Mesenchymal stem cell (in vitro differentiated cells and primary cell): ENCODE measurements around the gene MRPL38.

ENCODE experiments used
- DNase-seq: peaks from one replicate; pipeline ENCODE4 v3.0.0-alpha.2; 2013
- H2AFZ ChIP-seq: one replicate; pipeline ENCODE4 v1.6.1; 2013; ENCODE audit warnings: low read depth, mild to moderate bottlenecking, control low read depth, inconsistent platforms, low read length, moderate library complexity
- H2AK5ac ChIP-seq: 2 replicates; pipeline ENCODE4 v1.6.1; 2013; ENCODE audit warnings: low read length, moderate library complexity, mild to moderate bottlenecking, inconsistent platforms; ENCODE audit not compliant: severe bottlenecking
- H2BK120ac ChIP-seq: one replicate; pipeline ENCODE4 v1.6.1; 2013; ENCODE audit warnings: low read depth, mild to moderate bottlenecking, inconsistent platforms, low read length, moderate library complexity
- H2BK12ac ChIP-seq, 2 experiments: one replicate each; pipeline ENCODE4 v1.6.1; 2013; ENCODE audit warnings: inconsistent platforms in 2 of 2, low read length in 2 of 2, mild to moderate bottlenecking in 2 of 2, moderate library complexity in 2 of 2, control low read depth in 1 of 2
- H2BK15ac ChIP-seq: one replicate; pipeline ENCODE4 v1.6.1; 2013; ENCODE audit warnings: mild to moderate bottlenecking, low read depth, inconsistent platforms; ENCODE audit not compliant: poor library complexity, severe bottlenecking
- H2BK5ac ChIP-seq: 2 replicates; pipeline ENCODE4 v1.6.1; 2013; ENCODE audit warnings: low read depth, mild to moderate bottlenecking, low read length, control low read depth, inconsistent platforms; ENCODE audit not compliant: poor library complexity, severe bottlenecking
- H3K14ac ChIP-seq, 2 experiments: one replicate each; pipeline ENCODE4 v1.6.1; 2013; ENCODE audit warnings: inconsistent platforms in 2 of 2, low read length in 2 of 2, control low read depth in 1 of 2, mild to moderate bottlenecking in 1 of 2, moderate library complexity in 1 of 2
- H3K18ac ChIP-seq, 2 experiments: one replicate each; pipeline ENCODE4 v1.6.1; 2013; ENCODE audit warnings: inconsistent platforms in 2 of 2, low read length in 2 of 2, control low read depth in 1 of 2, low read depth in 1 of 2, mild to moderate bottlenecking in 1 of 2
- H3K23ac ChIP-seq, 2 experiments: one replicate each; pipeline ENCODE4 v1.6.1; 2013; ENCODE audit warnings: inconsistent platforms in 2 of 2, low read length in 2 of 2, mild to moderate bottlenecking in 2 of 2, moderate library complexity in 2 of 2, control low read depth in 1 of 2
- H3K27ac ChIP-seq: 2 replicates; pipeline ENCODE4 v1.5.1; 2013; ENCODE audit warnings: mild to moderate bottlenecking, moderate library complexity, low read length, control low read depth, inconsistent platforms; ENCODE audit not compliant: poor library complexity, severe bottlenecking
- H3K27me3 ChIP-seq, 2 experiments: 2 replicates each; pipeline versions ENCODE4 v1.6.1 to v1.7.0; 2013; ENCODE audit warnings: low read length in 2 of 2, mild to moderate bottlenecking in 2 of 2, moderate library complexity in 2 of 2, control low read depth in 1 of 2, inconsistent platforms in 1 of 2; ENCODE audit not compliant: control insufficient read depth in 1 of 2, insufficient read depth in 1 of 2
- H3K36me3 ChIP-seq, 2 experiments: 2 replicates each; pipeline versions ENCODE4 v1.6.1 to v1.7.0; 2013; ENCODE audit warnings: low read length in 2 of 2, control low read depth in 1 of 2, inconsistent platforms in 1 of 2, low read depth in 1 of 2, mild to moderate bottlenecking in 1 of 2; ENCODE audit not compliant: insufficient read depth in 2 of 2, control insufficient read depth in 1 of 2
- H3K4ac ChIP-seq, 2 experiments: one replicate each; pipeline ENCODE4 v1.6.1; 2013; ENCODE audit warnings: inconsistent platforms in 2 of 2, low read length in 2 of 2, mild to moderate bottlenecking in 2 of 2, moderate library complexity in 2 of 2, control low read depth in 1 of 2, low read depth in 1 of 2
- H3K4me1 ChIP-seq: 2 replicates; pipeline ENCODE4 v1.6.1; 2013; ENCODE audit warnings: low read depth, low read length, control low read depth; ENCODE audit not compliant: control insufficient read depth, insufficient read depth
- H3K4me2 ChIP-seq: 2 replicates; pipeline ENCODE4 v1.6.1; 2013; ENCODE audit warnings: low read length, mild to moderate bottlenecking, inconsistent platforms; ENCODE audit not compliant: poor library complexity, severe bottlenecking
- H3K4me3 ChIP-seq, 2 experiments: 2 replicates each; pipeline versions ENCODE4 v1.5.1 to v1.7.0; 2013; ENCODE audit warnings: low read length in 2 of 2, mild to moderate bottlenecking in 2 of 2, control low read depth in 1 of 2, low read depth in 1 of 2; ENCODE audit not compliant: insufficient read depth in 1 of 2
- H3K79me1 ChIP-seq: replicated peaks from 2 replicates; pipeline ENCODE4 v1.6.1; 2013; ENCODE audit warnings: mild to moderate bottlenecking, control low read depth, low read length, inconsistent platforms; ENCODE audit not compliant: poor library complexity, severe bottlenecking
- H3K9ac ChIP-seq: 2 replicates; pipeline ENCODE4 v1.7.0; 2013; ENCODE audit warnings: mild to moderate bottlenecking, low read length, moderate library complexity
- H3K9me3 ChIP-seq: 2 replicates; pipeline ENCODE4 v1.7.0; 2013; ENCODE audit warnings: mild to moderate bottlenecking, low read length; ENCODE audit not compliant: control insufficient read depth
- H4K8ac ChIP-seq: one replicate; pipeline ENCODE4 v1.6.1; 2013; ENCODE audit warnings: inconsistent platforms, mild to moderate bottlenecking, low read length, moderate library complexity
- H4K91ac ChIP-seq: one replicate; pipeline ENCODE4 v1.6.1; 2013; ENCODE audit warnings: mild to moderate bottlenecking, low read length, inconsistent platforms
- WGBS: methylation state at CpG from one replicate; pipeline ENCODE4 v1.1.7; 2013; ENCODE audit warnings: mixed read lengths; 5-methylcytosine and 5-hydroxymethylcytosine counted together

MRPL38 gene

GRCh38 chr17:75892556-75893224 lies 12.0 kb downstream of the MRPL38 start:
- H3K9ac ChIP-seq, result no peak overlapping the region
- H4K8ac ChIP-seq, result no peak overlapping the region
- H2BK15ac ChIP-seq, result peak overlapping the region; percentile 44
- no peak overlapping the region for H2AFZ ChIP-seq
- no peak overlapping the region for H3K27ac ChIP-seq
- no peak overlapping the region for H2BK12ac ChIP-seq
- peaks cover 33 to 42% of the 10 kb centered on the region in 2 experiments for H3K36me3 ChIP-seq
- H3K23ac ChIP-seq, result peak overlapping the region in 1 of 2 experiments; percentile 10
- no peak overlapping the region for H3K18ac ChIP-seq
- no peak for DNase-seq
- H3K79me1 ChIP-seq, result peaks cover 22% of the 10 kb centered on the region
- no peak overlapping the region for H3K14ac ChIP-seq
- H3K4me2 ChIP-seq, result no peak overlapping the region
- H2AK5ac ChIP-seq, result no peak overlapping the region
- no peak overlapping the region for H3K4me3 ChIP-seq
- H2BK5ac ChIP-seq, result no peak overlapping the region
- no peak overlapping the region for H3K4ac ChIP-seq
- WGBS, result 97% methylated on average over 16 of the region's 16 CpGs
- peaks cover 27% of the 10 kb centered on the region for H3K4me1 ChIP-seq
- H3K9me3 ChIP-seq, result no peaks in the 10 kb centered on the region
- H3K27me3 ChIP-seq, result no peaks in the 10 kb centered on the region
- H2BK120ac ChIP-seq, result no peak overlapping the region
- no peak overlapping the region for H4K91ac ChIP-seq

DNA sequence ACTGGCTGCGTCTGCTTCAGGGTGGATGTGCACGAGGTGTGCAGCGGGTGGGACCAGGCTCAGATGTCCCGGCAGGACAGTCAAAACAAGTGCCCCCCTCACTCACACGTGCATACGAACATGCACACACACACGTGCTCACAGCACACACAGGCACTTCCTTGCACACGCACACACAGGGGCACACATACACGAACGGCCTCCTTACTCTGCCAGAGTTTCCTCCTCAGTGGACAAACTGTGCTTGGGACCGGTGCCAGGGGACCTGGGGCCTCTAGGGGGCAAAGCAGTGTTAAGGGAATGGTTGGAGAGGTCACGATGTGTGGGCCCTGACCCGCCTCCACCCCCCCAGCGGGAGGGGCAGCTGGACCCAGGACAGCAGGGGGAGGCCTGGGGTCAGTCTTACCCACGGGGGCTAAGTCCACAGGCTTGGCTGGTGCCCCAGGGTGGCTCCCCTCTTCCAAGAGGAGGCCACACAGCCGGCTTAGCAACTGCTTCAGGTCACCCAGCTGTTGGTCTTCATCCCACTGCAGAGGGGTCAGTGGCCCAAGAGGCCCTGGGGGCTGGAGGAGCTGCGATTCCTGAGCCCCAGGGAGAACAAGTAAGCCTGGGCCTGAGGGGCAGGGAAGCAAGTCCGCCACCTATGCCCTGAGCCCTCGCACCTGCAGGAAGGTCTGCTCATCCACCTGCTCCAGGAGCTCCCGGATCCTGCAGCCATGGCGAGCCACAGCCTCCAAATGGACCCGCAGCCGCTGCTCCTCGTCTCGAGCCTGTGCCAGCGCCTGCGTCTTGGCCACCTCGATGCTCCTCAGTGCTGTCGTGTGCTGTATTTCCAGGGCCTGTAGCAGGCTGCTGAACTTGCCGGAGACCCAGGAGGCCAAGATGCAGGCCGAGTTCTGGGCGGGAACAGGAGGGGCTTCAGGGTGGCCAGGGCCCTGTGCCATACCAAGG lies 12.8 kb downstream of the MRPL38 start:
- Histone ChIP-seq H3K4me2 (no peak overlapping the region), H3K9ac (no peak overlapping the region), H2BK15ac (no peak overlapping the region), H3K36me3 (peaks cover 32 to 37% of the 10 kb centered on the region in 2 experiments), H2BK120ac (no peak overlapping the region), H3K14ac (peak overlapping the region in 1 of 2 experiments; percentile 76), H4K91ac (peak overlapping the region; percentile 2), H2AK5ac (no peak overlapping the region), H2AFZ (no peak overlapping the region), H2BK5ac (no peak overlapping the region), H4K8ac (no peak overlapping the region), H3K23ac (no peak overlapping the region), H3K4me3 (no peak overlapping the region), H3K4me1 (peaks cover 24% of the 10 kb centered on the region), H3K27me3 (no peaks in the 10 kb centered on the region), H3K27ac (no peak overlapping the region), H3K79me1 (peaks cover 22% of the 10 kb centered on the region), H3K4ac (no peak overlapping the region), H2BK12ac (no peak overlapping the region), H3K9me3 (no peaks in the 10 kb centered on the region), H3K18ac (no peak overlapping the region)
- DNase-seq, result no peak
- 93% methylated on average over 31 of the region's 32 CpGs for WGBS

- H2BK15ac ChIP-seq, result no peak overlapping the region
- no peak overlapping the region for H3K23ac ChIP-seq
- H2BK120ac ChIP-seq, result no peak overlapping the region
- H4K91ac ChIP-seq, result peak overlapping the region; percentile 2
- H3K4me3 ChIP-seq, result no peak overlapping the region
- no peak overlapping the region for H3K4ac ChIP-seq
- no peak overlapping the region for H2BK5ac ChIP-seq
- H3K9me3 ChIP-seq, result no peaks in the 10 kb centered on the region
- H3K14ac ChIP-seq, result peak overlapping the region in 1 of 2 experiments; percentile 76
- H3K9ac ChIP-seq, result no peak overlapping the region
- no peak for DNase-seq
- no peaks in the 10 kb centered on the region for H3K27me3 ChIP-seq
- peaks cover 24% of the 10 kb centered on the region for H3K4me1 ChIP-seq
- H4K8ac ChIP-seq, result peak overlapping the region; percentile 21
- peaks cover 22% of the 10 kb centered on the region for H3K79me1 ChIP-seq
- H2AK5ac ChIP-seq, result no peak overlapping the region
- H3K27ac ChIP-seq, result no peak overlapping the region
- H3K4me2 ChIP-seq, result no peak overlapping the region
- peaks cover 32 to 37% of the 10 kb centered on the region in 2 experiments for H3K36me3 ChIP-seq
- 98% methylated on average over 31 of the region's 31 CpGs for WGBS
- no peak overlapping the region for H3K18ac ChIP-seq
- no peak overlapping the region for H2AFZ ChIP-seq
- H2BK12ac ChIP-seq, result no peak overlapping the region
These were observed 13.6 kb downstream of the MRPL38 start for GRCh38 chr17:75891022-75891604.

DNA sequence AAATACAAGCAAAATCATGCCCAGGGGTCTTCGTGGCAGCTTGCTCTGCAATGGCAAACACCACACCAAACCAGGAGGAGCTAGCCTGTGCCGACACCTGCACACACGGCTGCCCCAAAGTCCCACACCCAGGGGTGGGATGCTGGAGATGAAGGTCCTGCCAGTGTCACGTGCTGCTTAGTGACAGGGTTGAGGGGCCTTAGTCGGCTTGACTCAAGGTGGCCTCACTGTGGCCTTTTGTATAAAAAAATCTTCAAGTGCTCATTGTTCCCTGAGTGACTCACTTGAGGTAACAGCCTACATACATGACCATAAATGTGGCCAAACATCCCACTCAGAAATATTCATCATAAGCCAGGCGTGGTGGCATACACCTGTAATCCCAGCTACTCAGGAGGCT lies 15.2 kb downstream of the MRPL38 start:
- Histone ChIP-seq H3K23ac (no peak overlapping the region), H3K4ac (no peak overlapping the region), H2AFZ (no peak overlapping the region), H4K91ac (no peak overlapping the region), H3K9ac (no peak overlapping the region), H3K79me1 (peaks cover 11% of the 10 kb centered on the region), H2BK5ac (no peak overlapping the region), H2AK5ac (no peak overlapping the region), H3K9me3 (no peaks in the 10 kb centered on the region), H3K14ac (no peak overlapping the region), H3K27ac (no peak overlapping the region), H2BK12ac (no peak overlapping the region), H3K18ac (no peak overlapping the region), H3K27me3 (no peaks in the 10 kb centered on the region), H3K36me3 (peaks cover 32 to 37% of the 10 kb centered on the region in 2 experiments), H4K8ac (no peak overlapping the region), H2BK15ac (no peak overlapping the region), H3K4me2 (no peak overlapping the region), H3K4me3 (no peak overlapping the region), H2BK120ac (peak overlapping the region; percentile 34), H3K4me1 (peaks cover 12% of the 10 kb centered on the region)
- 89% methylated on average over 6 of the region's 6 CpGs for WGBS
- no peak for DNase-seq
